Measurements from ENCODE around the gene ISCA2. TPM values are rescaled to one million over a fixed set of nuclear protein-coding genes. Genes with fewer than 3 reads are reported as not detected.

ISCA2 gene
- total RNA-seq, 1 donor from 2014 or later, result 16.9 TPM

- TF ChIP-seq CTCF (IDR thresholded peaks at IDR 0.05), result no peak
- Mint-ChIP-seq H3K9me3 (ENCODE audit: low read depth) (no peaks in the 10 kb centered on the region), H3K27ac (ENCODE audit: unreplicated experiment) (no peak overlapping the region), H3K36me3 (ENCODE audit: low read depth) (peaks cover 17% of the 10 kb centered on the region), H3K4me1 (ENCODE audit: low read depth) (peaks cover 22% of the 10 kb centered on the region), H3K27me3 (ENCODE audit: low read depth) (no peaks in the 10 kb centered on the region), H3K4me3 (ENCODE audit: unreplicated experiment) (no peak overlapping the region)
- DNase-seq (ENCODE audit: low spot score), result no peak
Measured at GRCh38 chr14:74504874-74505720, 11.5 kb downstream of the ISCA2 start.

- no peak overlapping the region for H3K27ac Mint-ChIP-seq (ENCODE audit: unreplicated experiment)
- H3K4me1 Mint-ChIP-seq (ENCODE audit: low read depth), result peaks cover 28% of the 10 kb centered on the region
- no peaks in the 10 kb centered on the region for H3K27me3 Mint-ChIP-seq (ENCODE audit: low read depth)
- no peak for TF ChIP-seq CTCF (IDR thresholded peaks at IDR 0.05)
- peaks cover 17% of the 10 kb centered on the region for H3K36me3 Mint-ChIP-seq (ENCODE audit: low read depth)
- no peak for DNase-seq (ENCODE audit: low spot score)
- no peaks in the 10 kb centered on the region for H3K9me3 Mint-ChIP-seq (ENCODE audit: low read depth)
- H3K4me3 Mint-ChIP-seq (ENCODE audit: unreplicated experiment), result no peak overlapping the region
Measured at GRCh38 chr14:74505831-74506230, 12.3 kb downstream of the ISCA2 start.

- no peak for DNase-seq (ENCODE audit: low spot score)
- Mint-ChIP-seq H3K36me3 (ENCODE audit: low read depth) (peaks cover 19% of the 10 kb centered on the region), H3K4me1 (ENCODE audit: low read depth) (peaks cover 30% of the 10 kb centered on the region), H3K9me3 (ENCODE audit: low read depth) (no peaks in the 10 kb centered on the region), H3K4me3 (ENCODE audit: unreplicated experiment) (no peak overlapping the region), H3K27me3 (ENCODE audit: low read depth) (no peaks in the 10 kb centered on the region), H3K27ac (ENCODE audit: unreplicated experiment) (no peak overlapping the region)
- no peak for TF ChIP-seq CTCF (IDR thresholded peaks at IDR 0.05)
Measured at GRCh38 chr14:74506411-74506851, 12.9 kb downstream of the ISCA2 start.

GRCh38 chr14:74507085-74507484, 13.5 kb downstream of the ISCA2 start:
- Mint-ChIP-seq H3K9me3 (ENCODE audit: low read depth) (no peaks in the 10 kb centered on the region), H3K27me3 (ENCODE audit: low read depth) (no peaks in the 10 kb centered on the region), H3K4me1 (ENCODE audit: low read depth) (peaks cover 30% of the 10 kb centered on the region), H3K27ac (ENCODE audit: unreplicated experiment) (no peak overlapping the region), H3K36me3 (ENCODE audit: low read depth) (peaks cover 20% of the 10 kb centered on the region), H3K4me3 (ENCODE audit: unreplicated experiment) (no peak overlapping the region)
- no peak for TF ChIP-seq CTCF (IDR thresholded peaks at IDR 0.05)
- DNase-seq (ENCODE audit: low spot score), result no peak

GRCh38 chr14:74507840-74508239, 14.3 kb downstream of the ISCA2 start:
- Mint-ChIP-seq H3K9me3 (ENCODE audit: low read depth) (no peaks in the 10 kb centered on the region), H3K36me3 (ENCODE audit: low read depth) (peaks cover 24% of the 10 kb centered on the region), H3K27ac (ENCODE audit: unreplicated experiment) (no peak overlapping the region), H3K4me1 (ENCODE audit: low read depth) (peaks cover 32% of the 10 kb centered on the region), H3K4me3 (ENCODE audit: unreplicated experiment) (no peak overlapping the region), H3K27me3 (ENCODE audit: low read depth) (no peaks in the 10 kb centered on the region)
- DNase-seq (ENCODE audit: low spot score), result no peak
- no peak for TF ChIP-seq CTCF (IDR thresholded peaks at IDR 0.05)
